ENCODE data around the gene DACH2.
"Not testable (repeated sequence)": the region's sequence is repeated elsewhere in the genome, so short reads cannot be mapped to it uniquely, and the experiment has no call there.

Gene DACH2

GRCh38 chrX:86148024-86148511 lies at the start of gene DACH2:
Gene DACH2, plus strand, starts transcription at chrX:86148451.
- peak; percentile 39 for DNase-seq

- DNase-seq, result no peak
Observed at GRCh38 chrX:86102341-86102740, 45.9 kb upstream of the DACH2 start.

- no peak for DNase-seq
Observed at GRCh38 chrX:86103061-86103460, 45.2 kb upstream of the DACH2 start.

GRCh38 chrX:86104526-86104925 lies 43.7 kb upstream of the DACH2 start:
- DNase-seq, result no peak

- no peak for DNase-seq
Observed at GRCh38 chrX:86121916-86122315, 26.3 kb upstream of the DACH2 start.

GRCh38 chrX:86133761-86134160 lies 14.5 kb upstream of the DACH2 start:
- DNase-seq, result no peak

GRCh38 chrX:86137071-86137470 lies 11.2 kb upstream of the DACH2 start:
- DNase-seq, result no peak

- no peak for DNase-seq
Observed at GRCh38 chrX:86141786-86142185, 6.5 kb upstream of the DACH2 start.

GRCh38 chrX:86146102-86146501 lies 2.1 kb upstream of the DACH2 start:
- no peak for DNase-seq

GRCh38 chrX:86148594-86148993 lies 343 bp downstream of the DACH2 start:
- no peak for DNase-seq

GRCh38 chrX:86149119-86149518 lies 868 bp downstream of the DACH2 start:
- no peak for DNase-seq

- DNase-seq, result no peak
Observed at GRCh38 chrX:86154553-86154952, 6.3 kb downstream of the DACH2 start.

- no peak for DNase-seq
Observed at GRCh38 chrX:86171366-86171765, 23.1 kb downstream of the DACH2 start.

- no peak for DNase-seq
Observed at GRCh38 chrX:86178906-86179305, 30.7 kb downstream of the DACH2 start.

- not testable (repeated sequence) for DNase-seq
Observed at GRCh38 chrX:86181325-86181724, 33.1 kb downstream of the DACH2 start.

GRCh38 chrX:86192827-86193226 lies 44.6 kb downstream of the DACH2 start:
- no peak for DNase-seq

- no peak for DNase-seq
Observed at GRCh38 chrX:86194758-86195157, 46.5 kb downstream of the DACH2 start.

GRCh38 chrX:86195343-86195742 lies 47.1 kb downstream of the DACH2 start:
- DNase-seq, result no peak

GRCh38 chrX:86197815-86198214 lies 49.6 kb downstream of the DACH2 start:
- DNase-seq, result no peak

GRCh38 chrX:86210772-86211171 lies 62.5 kb downstream of the DACH2 start:
- no peak for DNase-seq

- DNase-seq, result no peak
Observed at GRCh38 chrX:86215260-86215659, 67.0 kb downstream of the DACH2 start.

GRCh38 chrX:86237482-86237881 lies 89.2 kb downstream of the DACH2 start:
- DNase-seq, result no peak

- no peak for DNase-seq
Observed at GRCh38 chrX:86241547-86241946, 93.3 kb downstream of the DACH2 start.

GRCh38 chrX:86263526-86263925 lies 115.3 kb downstream of the DACH2 start:
- DNase-seq, result no peak

GRCh38 chrX:86295293-86295692 lies 147.0 kb downstream of the DACH2 start:
- no peak for DNase-seq

GRCh38 chrX:86322913-86323312 lies 174.7 kb downstream of the DACH2 start:
- DNase-seq, result no peak
